Nephron (organoid): ENCODE measurements around the gene HSD17B7.
A peak's percentile ranks its signal among the peaks of the same experiment; 100 is the strongest.
"Not testable (repeated sequence)": the region's sequence is repeated elsewhere in the genome, so short reads cannot be mapped to it uniquely, and the experiment has no call there.

ENCODE experiments used
- H3K27ac Mint-ChIP-seq, 3 experiments: 2 replicates each; pipeline ENCODE4 v1.8.0; 2020; ENCODE audit warnings: mixed read lengths in 3 of 3, mild to moderate bottlenecking in 2 of 3, moderate library complexity in 1 of 3
- H3K27me3 Mint-ChIP-seq: 2 replicates; pipeline ENCODE4 v1.8.0; 2021; ENCODE audit warnings: low read depth, mild to moderate bottlenecking, moderate library complexity, mixed read lengths
- H3K36me3 Mint-ChIP-seq: 2 replicates; pipeline ENCODE4 v1.8.0; 2020; ENCODE audit warnings: low read depth, mixed read lengths
- H3K4me1 Mint-ChIP-seq: 2 replicates; pipeline ENCODE4 v1.8.0; 2020; ENCODE audit warnings: mixed read lengths
- H3K4me3 Mint-ChIP-seq, 3 experiments: 2 replicates each; pipeline ENCODE4 v1.8.0; 2020; ENCODE audit warnings: mild to moderate bottlenecking in 3 of 3, mixed read lengths in 3 of 3, moderate library complexity in 2 of 3
- H3K9me3 Mint-ChIP-seq: 2 replicates; pipeline ENCODE4 v1.8.0; 2020; ENCODE audit warnings: mixed read lengths
- CTCF ChIP-seq, 3 experiments: fragments of 200-600 bp; sonication (generic); IDR thresholded peaks; one replicate each; pipeline ENCODE4 v1.5.0; 2021; ENCODE audit warnings: antibody characterized with exemption in 3 of 3; ENCODE audit not compliant: unreplicated experiment in 3 of 3

The HSD17B7 gene

GRCh38 chr1:162779043-162779442, 11.5 kb upstream of the HSD17B7 start:
- Mint-ChIP-seq H3K4me3 (no peak overlapping the region), H3K27ac (no peak overlapping the region), H3K4me1 (no peaks in the 10 kb centered on the region), H3K9me3 (no peaks in the 10 kb centered on the region), H3K27me3 (no peaks in the 10 kb centered on the region), H3K36me3 (peaks cover 52% of the 10 kb centered on the region)
- no peak for TF ChIP-seq CTCF (IDR thresholded peaks at IDR 0.05; ENCODE audit: unreplicated experiment in 3 of 3)

- Mint-ChIP-seq H3K9me3 (no peaks in the 10 kb centered on the region), H3K4me3 (no peak overlapping the region), H3K4me1 (peaks cover 4% of the 10 kb centered on the region), H3K27me3 (no peaks in the 10 kb centered on the region), H3K27ac (no peak overlapping the region), H3K36me3 (peaks cover 39% of the 10 kb centered on the region)
- no peak for TF ChIP-seq CTCF (IDR thresholded peaks at IDR 0.05; ENCODE audit: unreplicated experiment in 3 of 3)
These were observed 7.8 kb upstream of the HSD17B7 start for GRCh38 chr1:162782671-162783070.

- not testable (repeated sequence) for H3K4me1 Mint-ChIP-seq, H3K9me3 Mint-ChIP-seq, H3K4me3 Mint-ChIP-seq, H3K27ac Mint-ChIP-seq, H3K27me3 Mint-ChIP-seq
- H3K36me3 Mint-ChIP-seq, result peaks cover 20% of the 10 kb centered on the region
These were observed 5.6 kb upstream of the HSD17B7 start for GRCh38 chr1:162784926-162785325.

GRCh38 chr1:162788783-162789182, 1.7 kb upstream of the HSD17B7 start:
- Mint-ChIP-seq H3K4me3 (peak overlapping the region in 2 of 3 experiments; percentile 30 to 35), H3K27ac (peak overlapping the region; percentile 91 to 97 (median 95))
- not testable (repeated sequence) for H3K27me3 Mint-ChIP-seq, H3K4me1 Mint-ChIP-seq, H3K9me3 Mint-ChIP-seq, H3K36me3 Mint-ChIP-seq

GRCh38 chr1:162790985-162791357, 469 bp downstream of the HSD17B7 start:
- peak overlapping the region; percentile 54 to 95 (median 92) for H3K27ac Mint-ChIP-seq
- H3K4me1 Mint-ChIP-seq, result peaks cover 11% of the 10 kb centered on the region
- not testable (repeated sequence) for H3K9me3 Mint-ChIP-seq, H3K36me3 Mint-ChIP-seq, H3K27me3 Mint-ChIP-seq
- H3K4me3 Mint-ChIP-seq, result peak overlapping the region; percentile 91 to 95 (median 94)

- Mint-ChIP-seq H3K27ac (peak overlapping the region in 2 of 3 experiments; percentile 51 to 83), H3K4me3 (peak overlapping the region in 1 of 3 experiments; percentile 72), H3K36me3 (peaks cover 21% of the 10 kb centered on the region), H3K4me1 (peaks cover 11% of the 10 kb centered on the region)
- H3K27me3 Mint-ChIP-seq, H3K9me3 Mint-ChIP-seq: not testable (repeated sequence)
These were observed 3.8 kb downstream of the HSD17B7 start for GRCh38 chr1:162794284-162794683.

GRCh38 chr1:162796617-162797279, 6.2 kb downstream of the HSD17B7 start:
- Mint-ChIP-seq H3K27ac (peak overlapping the region; percentile 8 to 23 (median 15)), H3K36me3 (peaks cover 39% of the 10 kb centered on the region), H3K4me1 (peaks cover 11% of the 10 kb centered on the region)
- not testable (repeated sequence) for H3K4me3 Mint-ChIP-seq, H3K9me3 Mint-ChIP-seq, H3K27me3 Mint-ChIP-seq

GRCh38 chr1:162799995-162800830, 9.7 kb downstream of the HSD17B7 start:
- H3K4me1 Mint-ChIP-seq, H3K9me3 Mint-ChIP-seq, H3K4me3 Mint-ChIP-seq, H3K27me3 Mint-ChIP-seq: not testable (repeated sequence)
- peaks cover 42% of the 10 kb centered on the region for H3K36me3 Mint-ChIP-seq
- TF ChIP-seq CTCF (IDR thresholded peaks at IDR 0.05; ENCODE audit: unreplicated experiment in 3 of 3), result peak; percentile 55 to 71 (median 57)
- H3K27ac Mint-ChIP-seq, result peak overlapping the region in 2 of 3 experiments; percentile 7 to 37

GRCh38 chr1:162807503-162807902, 17.0 kb downstream of the HSD17B7 start:
- peaks cover 47% of the 10 kb centered on the region for H3K36me3 Mint-ChIP-seq
- H3K9me3 Mint-ChIP-seq, H3K27ac Mint-ChIP-seq, H3K4me3 Mint-ChIP-seq, H3K27me3 Mint-ChIP-seq, H3K4me1 Mint-ChIP-seq: not testable (repeated sequence)

GRCh38 chr1:162812357-162812756, 21.9 kb downstream of the HSD17B7 start:
- peaks cover 26% of the 10 kb centered on the region for H3K36me3 Mint-ChIP-seq
- not testable (repeated sequence) for H3K4me1 Mint-ChIP-seq, H3K27me3 Mint-ChIP-seq, H3K27ac Mint-ChIP-seq, H3K9me3 Mint-ChIP-seq, H3K4me3 Mint-ChIP-seq

GRCh38 chr1:162818136-162818535, 27.6 kb downstream of the HSD17B7 start:
- H3K4me3 Mint-ChIP-seq, H3K36me3 Mint-ChIP-seq: not testable (repeated sequence)
- peaks cover 12% of the 10 kb centered on the region for H3K4me1 Mint-ChIP-seq

GRCh38 chr1:162818666-162819065, 28.2 kb downstream of the HSD17B7 start:
- Mint-ChIP-seq H3K4me1 (peaks cover 12% of the 10 kb centered on the region), H3K27me3 (peaks cover 22% of the 10 kb centered on the region)
- not testable (repeated sequence) for H3K4me3 Mint-ChIP-seq, H3K36me3 Mint-ChIP-seq, H3K9me3 Mint-ChIP-seq, H3K27ac Mint-ChIP-seq

More at GRCh38 chr1:162818136-162818535, 27.6 kb downstream of the HSD17B7 start:
- peaks cover 17% of the 10 kb centered on the region for H3K27me3 Mint-ChIP-seq
- H3K27ac Mint-ChIP-seq, H3K9me3 Mint-ChIP-seq: not testable (repeated sequence)
